GM18526 (cell line): ENCODE results near the gene TMEM18.

Experiments
- POLR2A ChIP-seq: IDR thresholded peaks from 3 replicates; pipeline ENCODE4 v1.6.1; 2011; ENCODE audit not compliant: insufficient read length; ENCODE audit errors: extremely low read depth

Gene TMEM18

DNA sequence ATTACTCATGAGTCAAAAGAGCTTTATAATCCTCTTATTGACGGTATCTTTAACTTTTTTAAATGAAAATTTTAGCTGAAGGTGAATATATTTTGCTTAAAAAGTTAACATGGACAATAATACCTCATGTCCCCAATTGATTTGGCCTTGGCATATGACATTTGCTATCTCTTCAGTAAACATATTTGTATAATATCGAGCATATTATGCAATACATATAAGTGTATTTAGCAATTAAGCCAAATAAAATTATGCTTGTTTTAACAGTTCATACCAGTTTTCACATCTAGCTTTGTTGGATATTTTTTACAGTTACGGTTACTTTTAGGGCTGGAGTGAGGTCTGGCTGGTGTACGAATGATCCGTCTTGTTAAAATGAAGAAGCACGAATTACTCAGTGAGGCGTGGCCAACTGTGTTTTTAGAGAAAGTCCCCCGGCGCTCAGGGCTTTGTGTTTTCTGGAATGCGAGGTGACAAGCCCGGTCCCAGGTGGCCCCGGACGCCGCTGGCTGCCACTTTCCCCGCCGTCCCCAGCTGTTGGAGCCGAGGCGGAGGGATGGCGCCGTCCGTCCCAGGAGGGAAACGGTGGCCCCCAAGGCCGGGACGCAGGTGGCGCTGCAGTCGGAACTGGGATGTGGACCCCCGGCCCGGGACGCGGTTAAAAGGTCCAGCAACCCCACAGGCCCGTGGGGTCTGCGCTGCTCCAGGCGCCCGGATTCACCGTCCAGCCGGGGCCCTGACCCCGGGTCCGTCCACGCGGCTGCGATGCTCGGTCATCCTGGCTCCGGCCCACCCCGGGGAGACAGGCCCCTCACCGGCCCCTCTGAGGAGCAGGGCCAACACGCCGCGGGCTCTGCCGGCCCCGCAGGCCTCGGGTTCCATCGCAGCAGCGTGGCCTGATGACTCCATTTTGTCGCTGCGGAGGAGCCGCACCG is 41.3 kb downstream of the TMEM18 start:
- TF ChIP-seq POLR2A, result no peak

DNA sequence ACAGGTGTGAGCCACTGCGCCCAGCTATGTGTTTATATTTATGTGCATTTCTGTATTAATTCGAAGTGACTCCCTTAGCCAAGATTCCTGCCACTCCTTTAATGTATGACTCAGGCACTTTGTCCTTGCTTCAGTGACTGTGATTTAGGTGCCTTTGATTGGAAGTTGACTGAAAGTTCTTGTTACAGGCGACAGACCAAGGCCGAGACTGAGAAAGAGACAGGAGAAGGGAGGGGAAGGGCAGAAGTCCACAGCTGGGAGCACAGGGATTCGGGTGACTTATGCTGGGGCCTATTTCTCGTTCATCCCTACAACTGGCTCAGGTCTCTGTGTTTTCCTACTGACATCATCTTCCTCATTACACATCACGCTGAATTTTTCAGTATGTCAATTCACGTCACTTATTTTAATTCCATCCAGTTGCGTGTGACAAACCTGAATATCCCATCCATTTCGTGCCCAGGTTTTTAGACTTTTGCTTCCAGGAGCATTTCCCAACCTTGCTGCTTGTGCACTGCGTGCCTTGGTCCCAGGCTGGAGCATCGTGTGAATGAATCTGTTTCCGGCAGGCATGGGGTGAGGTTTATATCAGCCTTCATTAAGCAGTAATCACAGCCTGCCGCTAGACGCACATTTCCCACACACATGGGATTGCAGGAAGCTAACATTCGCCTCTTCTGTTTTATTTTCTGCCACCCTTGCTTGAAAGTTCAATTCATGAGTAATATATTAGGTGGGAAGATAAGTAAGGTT is 42.4 kb downstream of the TMEM18 start:
- TF ChIP-seq POLR2A, result no peak

DNA sequence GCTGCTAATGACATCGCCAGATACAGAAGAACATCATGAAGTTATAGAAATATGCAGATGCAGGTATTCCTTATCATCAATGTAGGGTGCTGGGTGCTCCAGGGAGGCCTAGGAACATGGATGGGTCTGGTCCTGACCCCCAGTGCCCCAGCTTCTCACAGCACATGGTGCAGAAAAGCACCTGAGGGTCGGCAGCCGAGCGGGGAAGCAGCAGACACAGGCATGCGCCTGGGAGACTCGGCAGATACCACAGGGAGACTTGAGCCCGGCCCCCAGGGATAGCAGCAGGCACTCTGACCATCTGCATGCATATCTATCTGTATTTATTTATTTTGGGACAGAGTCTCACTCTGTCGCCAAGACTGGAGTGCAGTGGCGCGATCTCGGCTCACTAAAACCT is 43.2 kb downstream of the TMEM18 start:
- no peak for TF ChIP-seq POLR2A

DNA sequence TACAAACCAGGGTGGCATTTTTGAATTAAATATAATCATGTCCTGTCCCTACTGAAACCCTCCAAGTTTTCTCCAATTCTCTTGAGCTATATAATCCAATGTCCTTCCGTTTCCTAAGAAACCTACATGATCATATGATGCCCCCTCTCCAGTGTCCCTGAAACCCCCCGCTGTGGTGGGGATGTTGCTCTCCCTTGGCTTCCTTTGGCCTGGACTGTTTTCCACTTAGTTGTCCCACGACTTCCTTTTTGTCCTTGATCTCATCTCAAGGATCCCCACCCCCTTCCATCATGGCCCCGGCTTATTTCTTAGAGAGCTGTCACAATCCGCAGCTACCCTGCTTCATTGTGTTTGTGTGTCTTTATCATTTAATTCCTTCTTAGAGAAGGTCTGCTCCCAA is 43.8 kb downstream of the TMEM18 start:
- no peak for TF ChIP-seq POLR2A

DNA sequence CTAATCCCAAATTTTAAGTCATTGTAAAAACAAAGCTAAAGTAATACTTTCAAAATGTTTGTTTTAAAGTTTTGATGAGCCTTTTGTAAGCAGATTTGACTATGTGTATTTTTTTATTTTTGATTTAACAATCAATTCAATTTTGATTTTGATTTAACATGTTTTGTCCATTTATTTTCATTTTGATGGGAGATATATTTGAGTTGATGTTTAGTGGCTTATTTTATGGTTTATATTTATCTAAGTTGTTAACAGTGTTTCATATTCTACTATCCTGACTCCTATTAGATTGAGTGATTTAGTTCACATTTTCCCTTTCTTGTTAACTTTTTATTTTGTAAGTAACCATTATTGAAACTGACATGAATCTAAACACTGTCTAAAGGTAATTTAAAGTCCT is 44.7 kb downstream of the TMEM18 start:
- TF ChIP-seq POLR2A, result no peak

DNA sequence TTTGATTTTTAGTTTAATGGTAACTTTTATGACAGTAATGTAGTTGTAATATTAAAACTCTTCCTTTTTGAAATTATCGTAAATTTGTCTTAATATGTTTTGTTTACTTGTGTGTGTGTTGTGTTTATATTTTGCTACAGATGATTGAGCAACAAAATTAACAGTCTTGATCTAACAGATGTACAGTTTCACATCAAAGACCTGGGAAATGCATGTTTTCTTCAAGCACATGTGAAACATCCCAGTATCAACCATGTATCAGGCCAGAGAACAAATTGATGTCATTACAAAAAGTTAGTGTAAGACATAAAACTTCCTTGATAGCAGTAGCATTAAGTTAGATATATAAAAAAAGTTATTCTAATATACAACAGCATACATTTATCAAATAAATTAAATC is 45.5 kb downstream of the TMEM18 start:
- TF ChIP-seq POLR2A, result no peak

DNA sequence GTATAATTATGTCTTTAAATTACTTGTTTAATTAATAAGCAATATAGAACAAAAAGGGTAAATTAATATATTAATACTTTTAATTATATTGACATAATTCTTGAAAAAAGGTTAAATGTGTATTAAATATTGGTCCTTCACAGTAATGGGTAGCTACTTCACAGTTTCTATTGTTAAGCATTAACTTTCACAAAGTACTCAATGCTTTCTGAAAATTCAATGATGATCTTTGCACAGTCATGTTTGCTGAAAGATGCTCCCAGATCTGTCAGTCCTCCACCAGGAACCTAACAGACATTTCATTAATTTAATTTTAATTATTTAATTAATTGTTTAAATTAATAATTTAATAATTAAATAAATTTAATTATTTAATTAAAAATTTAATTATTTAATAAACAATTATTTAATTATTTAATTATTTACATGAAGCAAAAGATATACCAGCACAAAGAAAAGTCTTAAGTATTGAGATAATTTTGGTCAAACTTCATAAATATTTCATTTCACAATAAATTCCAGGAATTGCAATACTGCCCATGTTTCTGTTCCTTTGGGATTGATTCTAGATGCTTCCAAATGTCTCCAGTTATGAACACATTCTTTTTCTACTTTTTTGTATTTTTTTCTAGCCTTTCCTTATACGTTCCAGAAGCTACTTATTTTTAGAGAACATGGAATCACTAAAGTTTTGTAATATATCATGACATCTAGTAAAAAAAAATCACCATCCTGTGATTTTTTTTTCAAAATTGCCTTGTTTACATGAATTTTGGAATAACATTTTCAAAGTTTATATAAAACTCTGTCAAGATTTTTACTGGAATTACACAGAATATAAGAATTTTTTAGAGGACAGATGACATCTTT is 46.5 kb downstream of the TMEM18 start:
- TF ChIP-seq POLR2A, result no peak

DNA sequence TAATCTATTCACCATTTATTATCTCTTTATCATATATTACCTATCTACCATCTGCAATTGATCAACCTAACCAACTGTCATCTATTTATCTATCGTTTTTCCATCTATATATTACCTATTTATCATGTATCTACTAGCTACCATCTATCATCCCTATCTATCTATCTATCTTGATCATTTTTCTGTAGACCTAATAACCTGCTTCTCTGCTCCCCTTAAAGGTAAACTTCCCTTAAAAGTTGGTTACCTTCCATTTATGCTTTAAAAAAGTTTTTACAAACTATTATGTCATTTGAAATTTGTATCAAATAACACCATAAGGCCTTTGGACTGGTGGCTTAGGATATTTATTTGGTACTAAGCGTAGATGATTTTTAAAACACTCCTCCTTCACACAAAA is 47.2 kb downstream of the TMEM18 start:
- TF ChIP-seq POLR2A, result no peak

DNA sequence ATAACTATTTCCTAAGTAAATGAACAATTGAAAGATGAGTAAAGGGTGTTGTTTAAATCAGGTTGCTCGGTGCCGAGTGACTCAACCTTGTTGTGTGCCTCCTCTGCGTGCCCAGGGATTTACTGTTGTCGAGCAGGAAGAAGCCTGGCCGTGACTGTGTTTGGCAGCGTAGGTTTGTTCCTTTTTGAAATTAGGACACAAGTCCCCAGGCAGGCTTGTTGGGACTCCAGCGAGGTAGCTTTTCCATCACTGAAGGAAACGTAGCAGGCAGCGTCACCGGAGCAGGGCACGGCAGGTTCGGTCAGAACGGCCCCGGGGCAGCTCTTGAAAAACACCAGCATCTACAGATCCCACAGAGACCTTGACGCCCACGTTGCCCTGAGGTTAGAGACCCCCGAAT is 48.6 kb downstream of the TMEM18 start:
- no peak for TF ChIP-seq POLR2A

DNA sequence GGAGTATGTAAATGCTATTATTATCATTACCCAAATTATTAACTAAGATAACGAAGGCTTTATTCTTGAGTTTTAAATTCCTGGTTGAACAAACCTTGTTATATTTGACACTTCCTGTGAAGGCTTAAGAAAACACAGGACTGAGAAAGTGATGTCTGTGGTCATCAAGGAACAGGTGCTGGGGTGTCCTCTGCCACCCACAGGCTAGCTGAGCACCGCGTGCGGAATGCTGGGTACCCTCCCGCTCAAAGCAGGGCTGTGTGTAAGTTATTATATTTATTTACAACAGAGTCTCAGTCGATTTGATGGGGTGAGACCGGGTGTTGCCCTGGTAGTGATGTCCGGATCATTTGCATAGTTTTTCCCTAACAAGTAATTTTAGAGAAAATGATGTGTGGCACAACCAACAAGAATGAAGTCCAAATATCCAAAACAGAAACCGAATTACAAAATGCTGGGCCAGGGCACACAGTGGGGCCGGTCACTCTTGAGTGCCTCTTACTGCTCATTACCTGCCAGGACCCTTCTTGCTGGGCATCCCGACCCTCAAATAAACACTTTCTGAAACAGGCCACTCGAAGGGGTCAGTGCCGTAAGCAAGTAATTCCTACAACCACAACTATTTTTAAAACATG is 49.2 kb downstream of the TMEM18 start:
- no peak for TF ChIP-seq POLR2A

DNA sequence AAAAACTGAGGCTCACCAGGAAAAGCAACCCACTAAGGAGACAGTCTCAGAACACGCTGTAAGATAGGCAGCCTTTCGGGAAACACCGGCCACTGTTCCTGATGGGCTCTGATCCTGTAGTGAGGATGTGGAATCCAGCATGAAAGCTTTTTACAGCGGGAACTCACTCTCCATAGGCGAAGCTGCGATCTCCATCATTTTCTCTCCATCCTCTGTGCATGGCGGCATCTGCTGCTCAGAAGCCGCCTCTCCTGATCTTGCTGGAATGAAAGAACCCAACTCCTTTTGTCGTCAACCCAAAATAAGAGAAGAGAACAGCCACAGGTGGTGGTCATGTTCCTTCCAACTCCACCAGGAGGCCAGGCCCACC is 49.9 kb downstream of the TMEM18 start:
- TF ChIP-seq POLR2A, result no peak

DNA sequence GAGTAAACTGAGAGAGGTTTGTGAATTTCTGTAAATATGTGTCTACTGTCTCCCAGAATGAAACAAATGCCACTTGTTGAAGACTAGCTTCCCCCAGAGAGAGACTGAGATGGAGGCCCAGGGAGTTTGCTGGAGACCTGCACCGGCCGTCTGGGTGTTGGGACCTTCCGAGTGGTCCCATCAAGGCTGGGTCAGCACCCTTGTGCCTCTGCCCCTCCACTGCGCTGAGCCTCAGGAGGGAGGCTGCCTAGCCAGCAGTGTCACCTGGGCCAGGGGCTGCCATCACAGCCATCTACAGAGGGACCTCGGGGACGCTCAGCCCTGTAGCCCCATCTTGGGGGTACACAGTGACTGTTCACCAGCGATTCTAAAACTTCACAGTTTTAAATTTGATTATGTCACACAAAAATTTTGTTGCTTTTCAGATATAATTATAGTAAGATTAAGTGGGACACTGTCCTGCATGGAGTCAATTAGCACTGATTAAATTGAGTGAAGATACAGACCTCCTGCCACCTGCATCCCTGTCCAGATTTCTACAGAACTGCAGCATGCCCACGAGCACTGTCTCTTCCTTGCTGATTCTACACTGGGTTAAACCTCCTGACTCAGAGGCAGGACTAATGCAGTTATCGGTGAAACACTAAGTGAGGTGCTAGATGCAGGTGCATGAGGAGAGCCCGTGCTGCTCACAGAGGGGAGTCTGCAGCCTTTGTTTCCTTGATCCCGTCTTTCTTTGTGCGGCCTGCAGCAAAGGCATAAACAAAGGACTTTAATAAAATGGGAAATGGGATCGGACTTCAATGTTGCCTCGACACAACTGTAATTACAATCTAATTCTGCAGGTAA is 50.5 kb downstream of the TMEM18 start:
- TF ChIP-seq POLR2A, result no peak

DNA sequence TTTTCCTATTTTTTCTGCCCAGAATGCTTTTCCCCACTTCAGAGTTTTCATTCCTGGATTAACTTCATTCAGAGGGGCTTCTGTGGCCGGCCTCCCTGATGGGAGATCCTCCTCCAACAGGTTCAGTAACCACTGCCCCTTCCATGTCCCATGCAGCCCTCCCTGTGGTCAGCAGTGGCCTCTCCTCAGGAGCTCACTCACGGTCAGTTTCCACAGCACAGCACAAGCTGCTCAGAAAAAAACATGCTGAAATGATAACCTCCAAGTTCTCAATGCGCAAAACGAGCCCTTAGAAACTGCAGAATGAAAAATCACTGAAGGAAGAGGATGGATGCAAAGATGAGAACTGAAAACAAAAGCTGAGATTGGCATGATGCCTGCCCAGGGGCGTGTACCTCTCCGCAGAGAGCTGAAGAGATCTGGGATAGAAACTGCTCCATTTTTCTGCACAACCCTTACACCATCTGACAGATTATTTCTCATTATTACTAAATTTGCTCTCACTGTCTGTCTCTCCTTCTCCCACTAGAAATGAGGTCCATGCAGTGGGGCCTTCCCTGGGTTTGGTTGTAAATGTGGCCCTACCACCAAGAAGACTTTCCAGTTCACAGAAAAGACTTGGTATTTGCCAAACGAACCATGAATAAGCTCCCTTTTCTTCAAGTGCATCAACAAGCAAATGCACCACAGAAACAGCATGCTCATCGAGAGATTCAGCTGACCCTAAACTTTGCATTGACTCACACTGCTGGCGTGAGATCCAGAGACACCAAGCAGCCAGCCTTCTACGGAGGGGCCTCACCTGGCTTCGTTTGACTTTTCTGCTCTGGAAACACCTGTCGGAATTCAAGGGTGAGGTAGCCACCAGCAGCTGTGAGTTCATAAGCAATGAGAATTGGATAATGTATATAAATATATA is 51.5 kb downstream of the TMEM18 start:
- TF ChIP-seq POLR2A, result no peak
